Panc1 (cell line): Measurements from ENCODE around the gene RPP30. TPM values are rescaled to one million over a fixed set of nuclear protein-coding genes. Genes with fewer than 3 reads are reported as not detected.
"Not testable (repeated sequence)": the region's sequence is repeated elsewhere in the genome, so short reads cannot be mapped to it uniquely, and the experiment has no call there.

Source experiments
- ATAC-seq: fragments of 200-7000 bp; cut with Tn5 transposase; 2 replicates; pipeline ENCODE4 v1.9.1; 2020; ENCODE audit warnings: mild to moderate bottlenecking, moderate library complexity
- BruUV-seq: library from RNA; stranded (reverse); fragments of 400-500 nt; replicated peaks from 2 replicates; lab custom pipeline; 2021; lab: Mats Ljungman, UMichigan
- CTCF ChIA-PET: fragments of 300-600 bp; sonication (Branson Sonifier 250); formaldehyde crosslinking; loops from one replicate; lab custom pipeline; 2022; ENCODE audit warnings: antibody characterized with exemption; lab: Charles Lee
- POLR2A ChIA-PET: fragments of 300-600 bp; sonication (Branson Sonifier 250); formaldehyde crosslinking; loops from one replicate; lab custom pipeline; 2022; ENCODE audit warnings: antibody characterized with exemption; lab: Charles Lee
- DNase-seq: peaks from one replicate; pipeline ENCODE4 v3.0.0-alpha.2; 2010; ENCODE audit warnings: low read depth, low spot score
- H3K27ac ChIP-seq: 2 replicates; pipeline ENCODE4 v1.5.1; 2011; ENCODE audit warnings: mild to moderate bottlenecking, low read length, inconsistent platforms
- H3K27me3 ChIP-seq: fragments of 200-500 bp; sonication (Bioruptor generic); 2 replicates; pipeline ENCODE4 v1.6.0; 2014; ENCODE audit warnings: low read length, inconsistent platforms; ENCODE audit not compliant: control insufficient read depth, insufficient read depth
- H3K36me3 ChIP-seq: fragments of 200-500 bp; sonication (Bioruptor generic); 2 replicates; pipeline ENCODE4 v1.5.1; 2014; ENCODE audit warnings: inconsistent platforms, mild to moderate bottlenecking, low read length, moderate library complexity; ENCODE audit not compliant: control insufficient read depth, insufficient read depth
- H3K4me1 ChIP-seq: 2 replicates; pipeline ENCODE4 v1.5.1; 2011; ENCODE audit warnings: inconsistent platforms, mild to moderate bottlenecking, low read length, moderate library complexity; ENCODE audit not compliant: control insufficient read depth, insufficient read depth
- H3K4me3 ChIP-seq, 2 experiments: 2 replicates each; pipeline ENCODE4 v1.5.1; 2011 to 2012; ENCODE audit warnings: low read depth in 2 of 2, low read length in 2 of 2, mild to moderate bottlenecking in 2 of 2, inconsistent platforms in 1 of 2, moderate library complexity in 1 of 2
- H3K9me3 ChIP-seq: fragments of 200-500 bp; sonication (Bioruptor generic); 2 replicates; pipeline ENCODE4 v1.5.1; 2014; ENCODE audit warnings: low read depth, mild to moderate bottlenecking, inconsistent platforms, low read length, moderate library complexity; ENCODE audit not compliant: control insufficient read depth, insufficient read depth
- POLR2AphosphoS5 ChIP-seq: IDR thresholded peaks from 2 replicates; pipeline ENCODE4 v1.6.1; 2012; ENCODE audit warnings: mild to moderate bottlenecking, low read depth, low read length, moderate library complexity
- SIN3A ChIP-seq: IDR thresholded peaks from 2 replicates; pipeline ENCODE4 v1.6.1; 2012; ENCODE audit warnings: low read depth, mild to moderate bottlenecking, low read length, moderate library complexity, borderline replicate concordance; ENCODE audit not compliant: insufficient read depth
- TCF7L2 ChIP-seq: IDR thresholded peaks from 2 replicates; pipeline ENCODE4 v1.6.1; 2011; ENCODE audit warnings: mild to moderate bottlenecking, low read depth, low read length, inconsistent platforms
- in situ Hi-C: cut with HindIII; loops from 2 replicates; pipeline ENCODE4 v1.10.0; 2016; ENCODE audit warnings: low sequenced_read_pairs, low pct_unique_long_range_greater_than_20kb
- intact Hi-C: fragments of 100-400 bp; cut with micrococcal nuclease; formaldehyde crosslinking; loops from one replicate; pipeline ENCODE4 v1.10.0; 2022; ENCODE audit not compliant: unreplicated experiment
- total RNA-seq: library from RNA; stranded (reverse); gene quantifications from one replicate; pipeline ENCODE4 v1.2.1, GENCODE V29; 2021; ENCODE audit not compliant: unreplicated experiment
- TF ChIP-seq, protein P1 (sequence below), 2 experiments: IDR thresholded peaks; 2 replicates each; pipeline ENCODE4 v1.6.1; 2011 to 2012; ENCODE audit warnings: low read depth in 2 of 2, control low read depth in 1 of 2, low read length in 1 of 2, mild to moderate bottlenecking in 1 of 2, moderate library complexity in 1 of 2; ENCODE audit not compliant: insufficient read depth in 1 of 2
- TF ChIP-seq, protein P2 (sequence below): fragments of 450-650 bp; IDR thresholded peaks from 2 replicates; pipeline ENCODE4 v1.5.1; 2017; ENCODE audit warnings: mild to moderate bottlenecking

The RPP30 gene
- total RNA-seq, 1 experiment from 2014 or later, result 59.0 TPM

DNA sequence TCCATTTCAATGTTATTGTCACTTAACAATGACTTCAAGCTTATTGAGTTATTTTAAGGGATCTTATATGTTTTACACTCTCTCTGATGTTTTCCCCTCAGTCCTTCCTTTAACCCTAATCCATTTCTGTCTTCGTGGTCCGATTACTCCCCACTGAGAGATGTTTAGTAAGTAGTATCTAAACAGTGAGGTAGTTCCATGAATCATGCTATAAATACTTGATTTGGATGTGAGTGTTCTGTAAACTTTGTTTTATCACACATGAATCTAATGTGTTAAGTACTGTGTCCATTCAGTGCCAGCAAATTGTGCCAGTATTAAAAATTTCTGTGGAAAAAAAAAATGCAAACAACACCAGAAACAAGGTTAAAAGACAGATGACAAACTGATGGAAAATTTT lies 18.6 kb downstream of the RPP30 start:
- no peak for DNase-seq
- CTCF ChIA-PET, result no interaction called here
- peaks cover 48% of the 10 kb centered on the region for H3K36me3 ChIP-seq
- in situ Hi-C loops, result no loop called here
- intact Hi-C loops, result no loop called here
- BruUV-seq, result no TSS peak
- no peak overlapping the region for H3K27ac ChIP-seq
- no peak for ATAC-seq
- no peaks in the 10 kb centered on the region for H3K4me1 ChIP-seq
- H3K9me3 ChIP-seq, result no peaks in the 10 kb centered on the region
- no peaks in the 10 kb centered on the region for H3K27me3 ChIP-seq
- POLR2A ChIA-PET, result no interaction called here
- no peak for TF ChIP-seq TCF7L2
- TF ChIP-seq, protein P1, sequence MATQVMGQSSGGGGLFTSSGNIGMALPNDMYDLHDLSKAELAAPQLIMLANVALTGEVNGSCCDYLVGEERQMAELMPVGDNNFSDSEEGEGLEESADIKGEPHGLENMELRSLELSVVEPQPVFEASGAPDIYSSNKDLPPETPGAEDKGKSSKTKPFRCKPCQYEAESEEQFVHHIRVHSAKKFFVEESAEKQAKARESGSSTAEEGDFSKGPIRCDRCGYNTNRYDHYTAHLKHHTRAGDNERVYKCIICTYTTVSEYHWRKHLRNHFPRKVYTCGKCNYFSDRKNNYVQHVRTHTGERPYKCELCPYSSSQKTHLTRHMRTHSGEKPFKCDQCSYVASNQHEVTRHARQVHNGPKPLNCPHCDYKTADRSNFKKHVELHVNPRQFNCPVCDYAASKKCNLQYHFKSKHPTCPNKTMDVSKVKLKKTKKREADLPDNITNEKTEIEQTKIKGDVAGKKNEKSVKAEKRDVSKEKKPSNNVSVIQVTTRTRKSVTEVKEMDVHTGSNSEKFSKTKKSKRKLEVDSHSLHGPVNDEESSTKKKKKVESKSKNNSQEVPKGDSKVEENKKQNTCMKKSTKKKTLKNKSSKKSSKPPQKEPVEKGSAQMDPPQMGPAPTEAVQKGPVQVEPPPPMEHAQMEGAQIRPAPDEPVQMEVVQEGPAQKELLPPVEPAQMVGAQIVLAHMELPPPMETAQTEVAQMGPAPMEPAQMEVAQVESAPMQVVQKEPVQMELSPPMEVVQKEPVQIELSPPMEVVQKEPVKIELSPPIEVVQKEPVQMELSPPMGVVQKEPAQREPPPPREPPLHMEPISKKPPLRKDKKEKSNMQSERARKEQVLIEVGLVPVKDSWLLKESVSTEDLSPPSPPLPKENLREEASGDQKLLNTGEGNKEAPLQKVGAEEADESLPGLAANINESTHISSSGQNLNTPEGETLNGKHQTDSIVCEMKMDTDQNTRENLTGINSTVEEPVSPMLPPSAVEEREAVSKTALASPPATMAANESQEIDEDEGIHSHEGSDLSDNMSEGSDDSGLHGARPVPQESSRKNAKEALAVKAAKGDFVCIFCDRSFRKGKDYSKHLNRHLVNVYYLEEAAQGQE (IDR thresholded peaks at IDR 0.05; ENCODE audit: insufficient read depth in 1 of 2, low read depth in 2 of 2, low read length in 1 of 2), result no peak
- TF ChIP-seq, protein P2, sequence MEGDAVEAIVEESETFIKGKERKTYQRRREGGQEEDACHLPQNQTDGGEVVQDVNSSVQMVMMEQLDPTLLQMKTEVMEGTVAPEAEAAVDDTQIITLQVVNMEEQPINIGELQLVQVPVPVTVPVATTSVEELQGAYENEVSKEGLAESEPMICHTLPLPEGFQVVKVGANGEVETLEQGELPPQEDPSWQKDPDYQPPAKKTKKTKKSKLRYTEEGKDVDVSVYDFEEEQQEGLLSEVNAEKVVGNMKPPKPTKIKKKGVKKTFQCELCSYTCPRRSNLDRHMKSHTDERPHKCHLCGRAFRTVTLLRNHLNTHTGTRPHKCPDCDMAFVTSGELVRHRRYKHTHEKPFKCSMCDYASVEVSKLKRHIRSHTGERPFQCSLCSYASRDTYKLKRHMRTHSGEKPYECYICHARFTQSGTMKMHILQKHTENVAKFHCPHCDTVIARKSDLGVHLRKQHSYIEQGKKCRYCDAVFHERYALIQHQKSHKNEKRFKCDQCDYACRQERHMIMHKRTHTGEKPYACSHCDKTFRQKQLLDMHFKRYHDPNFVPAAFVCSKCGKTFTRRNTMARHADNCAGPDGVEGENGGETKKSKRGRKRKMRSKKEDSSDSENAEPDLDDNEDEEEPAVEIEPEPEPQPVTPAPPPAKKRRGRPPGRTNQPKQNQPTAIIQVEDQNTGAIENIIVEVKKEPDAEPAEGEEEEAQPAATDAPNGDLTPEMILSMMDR, result no peak
- TF ChIP-seq POLR2AphosphoS5, result no peak
- no peak for TF ChIP-seq SIN3A
- no peak overlapping the region for H3K4me3 ChIP-seq

DNA sequence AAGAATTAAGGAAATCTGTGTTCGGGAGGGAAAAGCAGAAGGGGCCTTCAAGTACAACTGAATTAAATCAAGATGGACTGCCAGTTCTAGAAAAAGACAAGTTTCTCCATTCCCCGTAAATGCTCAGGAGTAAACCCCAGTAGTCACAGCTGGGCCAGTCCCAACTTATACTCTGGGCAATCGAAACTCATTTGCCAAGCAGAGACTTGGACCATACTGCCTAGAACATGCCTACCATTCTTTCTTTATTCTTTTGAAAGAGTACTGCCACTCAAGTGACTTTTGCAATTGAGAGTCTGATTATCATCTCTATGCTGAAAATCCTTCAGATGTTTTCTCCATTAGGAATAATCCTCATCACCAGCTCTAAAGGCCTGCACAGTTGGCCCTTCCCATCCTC lies 21.4 kb downstream of the RPP30 start:
- POLR2A ChIA-PET, result interaction anchor here (0.6 kb wide), 1 partner anchor 43 kb away, joined by 3 read pairs; no protein-coding TSS in a partner anchor
- Histone ChIP-seq H3K4me1 (no peaks in the 10 kb centered on the region), H3K36me3 (peaks cover 41% of the 10 kb centered on the region), H3K27ac (no peak overlapping the region), H3K27me3 (no peaks in the 10 kb centered on the region), H3K9me3 (no peaks in the 10 kb centered on the region), H3K4me3 (no peak overlapping the region)
- intact Hi-C loops (no loop called here), in situ Hi-C loops (no loop called here)
- CTCF ChIA-PET, result no interaction called here
- no TSS peak for BruUV-seq
- TF ChIP-seq, protein P1 (IDR thresholded peaks at IDR 0.05; ENCODE audit: insufficient read depth in 1 of 2, low read depth in 2 of 2, low read length in 1 of 2), result no peak
- TF ChIP-seq TCF7L2, result no peak
- no peak for TF ChIP-seq SIN3A
- TF ChIP-seq, protein P2, result no peak
- TF ChIP-seq POLR2AphosphoS5, result no peak
- no peak for DNase-seq
- ATAC-seq, result no peak

DNA sequence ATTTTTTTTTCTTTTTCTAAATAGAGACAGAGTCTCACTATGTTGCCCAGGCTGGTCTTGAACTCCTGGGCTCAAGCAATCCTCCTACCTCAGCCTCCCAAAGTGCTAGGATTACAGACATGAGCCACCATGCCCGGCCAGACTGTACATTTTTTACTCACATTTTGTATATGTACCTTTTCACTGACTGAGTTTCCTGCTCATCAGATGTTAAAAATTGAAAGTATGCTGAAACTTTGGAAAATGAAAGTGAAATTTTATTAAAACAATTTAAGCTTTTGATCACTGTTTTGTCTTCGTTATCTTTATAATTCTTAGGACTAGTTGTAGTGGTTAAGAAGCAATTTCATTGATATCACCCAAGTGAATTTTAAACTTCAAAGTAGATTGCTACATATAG lies 25.1 kb downstream of the RPP30 start:
- BruUV-seq, CTCF ChIA-PET, H3K4me3 ChIP-seq, ATAC-seq, H3K27ac ChIP-seq, intact Hi-C loops, H3K27me3 ChIP-seq, in situ Hi-C loops, DNase-seq, H3K4me1 ChIP-seq, H3K9me3 ChIP-seq, POLR2A ChIA-PET: not testable (repeated sequence)
- peaks cover 25% of the 10 kb centered on the region for H3K36me3 ChIP-seq
